ENCODE data around the gene HYCC1.
"Not testable (repeated sequence)": the region's sequence is repeated elsewhere in the genome, so short reads cannot be mapped to it uniquely, and the experiment has no call there.

DNA sequence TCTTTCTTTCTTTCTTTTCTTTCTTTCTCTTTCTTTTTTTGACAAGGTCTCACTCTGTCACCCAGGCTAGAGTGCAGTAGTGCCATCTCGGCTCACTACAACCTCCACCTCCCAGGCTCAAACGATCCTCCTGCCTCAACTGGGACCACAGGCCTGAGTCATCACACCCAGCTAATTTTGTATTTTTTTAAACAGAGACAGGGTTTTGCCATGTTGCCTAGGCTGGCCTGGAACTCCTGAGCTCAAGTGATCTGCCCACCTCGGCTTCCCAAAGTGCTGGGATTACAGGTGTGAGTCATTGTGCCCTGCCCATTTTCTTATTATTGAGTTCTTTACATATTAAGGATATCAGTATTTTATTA, 37.2 kb upstream of the HYCC1 start:
- not testable (repeated sequence) for TF ChIP-seq MYC (IDR thresholded peaks at IDR 0.05; ENCODE audit: borderline replicate concordance, low read length); JUN (IDR thresholded peaks at IDR 0.05); MAX (IDR thresholded peaks at IDR 0.05); RFX5 (IDR thresholded peaks at IDR 0.05)
- TF ChIP-seq, protein P1, sequence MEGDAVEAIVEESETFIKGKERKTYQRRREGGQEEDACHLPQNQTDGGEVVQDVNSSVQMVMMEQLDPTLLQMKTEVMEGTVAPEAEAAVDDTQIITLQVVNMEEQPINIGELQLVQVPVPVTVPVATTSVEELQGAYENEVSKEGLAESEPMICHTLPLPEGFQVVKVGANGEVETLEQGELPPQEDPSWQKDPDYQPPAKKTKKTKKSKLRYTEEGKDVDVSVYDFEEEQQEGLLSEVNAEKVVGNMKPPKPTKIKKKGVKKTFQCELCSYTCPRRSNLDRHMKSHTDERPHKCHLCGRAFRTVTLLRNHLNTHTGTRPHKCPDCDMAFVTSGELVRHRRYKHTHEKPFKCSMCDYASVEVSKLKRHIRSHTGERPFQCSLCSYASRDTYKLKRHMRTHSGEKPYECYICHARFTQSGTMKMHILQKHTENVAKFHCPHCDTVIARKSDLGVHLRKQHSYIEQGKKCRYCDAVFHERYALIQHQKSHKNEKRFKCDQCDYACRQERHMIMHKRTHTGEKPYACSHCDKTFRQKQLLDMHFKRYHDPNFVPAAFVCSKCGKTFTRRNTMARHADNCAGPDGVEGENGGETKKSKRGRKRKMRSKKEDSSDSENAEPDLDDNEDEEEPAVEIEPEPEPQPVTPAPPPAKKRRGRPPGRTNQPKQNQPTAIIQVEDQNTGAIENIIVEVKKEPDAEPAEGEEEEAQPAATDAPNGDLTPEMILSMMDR (IDR thresholded peaks at IDR 0.05), result not testable (repeated sequence)

All from A549 (cell line).